ENCODE measurements around the gene EPX. TPM values are rescaled to one million over a fixed set of nuclear protein-coding genes. Genes with fewer than 3 reads are reported as not detected.
"Not testable (repeated sequence)": the region's sequence is repeated elsewhere in the genome, so short reads cannot be mapped to it uniquely, and the experiment has no call there.

The EPX gene
- polyA plus RNA-seq (2011; rRNA removed) (not detected in 2 replicates), polyA minus RNA-seq (2011; rRNA and poly(A)+ RNA removed) (not detected in 2 replicates)

- Histone ChIP-seq H3K27me3 (ENCODE audit: control insufficient read depth, insufficient read depth, low read length) (peaks cover 2% of the 10 kb centered on the region; the same call in 1 of the 2 replicates), H3K4me3 (ENCODE audit: low read depth, low read length) (no peak within 1 kb of the TSS), H3K36me3 (ENCODE audit: control insufficient read depth, insufficient read depth, low read length) (no peaks in the 10 kb centered on the region)
- no peak for TF ChIP-seq CTCF (IDR thresholded peaks at IDR 0.05; ENCODE audit: insufficient read depth, low read depth, low read length)
- ChIA-PET CTCF (no interaction called here), POLR2A (no interaction called here)
- no peak for DNase-seq (ENCODE audit: low read depth)
Observed at GRCh38 chr17:58192612-58193011, at the start of gene EPX. Gene EPX (plus strand): TSS chr17:58192726. CDS start chr17:58192847, 121 bp downstream.

- H3K4me3 ChIP-seq (ENCODE audit: low read depth, low read length); H3K27me3 ChIP-seq (ENCODE audit: control insufficient read depth, insufficient read depth, low read length); POLR2A ChIA-PET; H3K36me3 ChIP-seq (ENCODE audit: control insufficient read depth, insufficient read depth, low read length); CTCF ChIA-PET; DNase-seq (ENCODE audit: low read depth): not testable (repeated sequence)
Observed at GRCh38 chr17:58143335-58143734, 49.2 kb upstream of the EPX start.

GRCh38 chr17:58144801-58145200 lies 47.7 kb upstream of the EPX start:
- Histone ChIP-seq H3K4me3 (ENCODE audit: low read depth, low read length) (no peak overlapping the region), H3K36me3 (ENCODE audit: control insufficient read depth, insufficient read depth, low read length) (no peaks in the 10 kb centered on the region), H3K27me3 (ENCODE audit: control insufficient read depth, insufficient read depth, low read length) (peaks cover 1% of the 10 kb centered on the region)
- POLR2A ChIA-PET = no interaction called here
- TF ChIP-seq CTCF (IDR thresholded peaks at IDR 0.05; ENCODE audit: insufficient read depth, low read depth, low read length) = no peak
- no peak for DNase-seq (ENCODE audit: low read depth)
- CTCF ChIA-PET = no interaction called here

GRCh38 chr17:58147930-58148434 lies 44.5 kb upstream of the EPX start, which contains the start of gene OR4D1:
Gene OR4D1 (plus strand): TSS chr17:58148384. CDS start chr17:58155154, 6,770 bp downstream.
- H3K27me3 ChIP-seq (ENCODE audit: control insufficient read depth, insufficient read depth, low read length) = peaks cover 4% of the 10 kb centered on the region
- DNase-seq (ENCODE audit: low read depth) = no peak
- ChIA-PET POLR2A (no interaction called here), CTCF (no interaction called here)
- no peaks in the 10 kb centered on the region for H3K36me3 ChIP-seq (ENCODE audit: control insufficient read depth, insufficient read depth, low read length)
- no peak for TF ChIP-seq CTCF (IDR thresholded peaks at IDR 0.05; ENCODE audit: insufficient read depth, low read depth, low read length)
- no peak within 1 kb of the TSS for H3K4me3 ChIP-seq (ENCODE audit: low read depth, low read length)

GRCh38 chr17:58148609-58149008 lies 43.9 kb upstream of the EPX start:
- no peak for DNase-seq (ENCODE audit: low read depth)
- TF ChIP-seq CTCF (IDR thresholded peaks at IDR 0.05; ENCODE audit: insufficient read depth, low read depth, low read length) = no peak
- peaks cover 4% of the 10 kb centered on the region for H3K27me3 ChIP-seq (ENCODE audit: control insufficient read depth, insufficient read depth, low read length)
- no peaks in the 10 kb centered on the region for H3K36me3 ChIP-seq (ENCODE audit: control insufficient read depth, insufficient read depth, low read length)
- ChIA-PET CTCF (no interaction called here), POLR2A (no interaction called here)
- H3K4me3 ChIP-seq (ENCODE audit: low read depth, low read length) = no peak overlapping the region

- TF ChIP-seq CTCF (IDR thresholded peaks at IDR 0.05; ENCODE audit: insufficient read depth, low read depth, low read length) = no peak
- no peak for DNase-seq (ENCODE audit: low read depth)
- POLR2A ChIA-PET = no interaction called here
- CTCF ChIA-PET = interaction anchor here (0.7 kb wide), 1 partner anchor 1188 kb away, joined by 3 read pairs; no protein-coding TSS in a partner anchor
- Histone ChIP-seq H3K4me3 (ENCODE audit: low read depth, low read length) (no peak overlapping the region), H3K27me3 (ENCODE audit: control insufficient read depth, insufficient read depth, low read length) (peaks cover 8% of the 10 kb centered on the region), H3K36me3 (ENCODE audit: control insufficient read depth, insufficient read depth, low read length) (no peaks in the 10 kb centered on the region)
Observed at GRCh38 chr17:58150394-58150793, 42.1 kb upstream of the EPX start.
